Measurements from ENCODE around the gene AP5S1. TPM values are rescaled to one million over a fixed set of nuclear protein-coding genes. Genes with fewer than 3 reads are reported as not detected.
A peak's percentile ranks its signal among the peaks of the same experiment; 100 is the strongest.

AP5S1 gene
- total and polyA plus RNA-seq, 2 of the 4 experiments (the other 2 are of a cell fraction), result 10.1 to 11.7 TPM

- in situ Hi-C loops (cut with MboI; ENCODE audit: low sequenced_read_pairs), result no loop called here
Observed at GRCh38 chr20:3798908-3799248, 21.5 kb upstream of the AP5S1 start.

More at GRCh38 chr20:3798908-3799248, 21.5 kb upstream of the AP5S1 start:
- Histone ChIP-seq H2BK15ac (ENCODE audit: low read depth, low read length) (no peak overlapping the region), H3K4ac (ENCODE audit: low read depth, low read length) (peak overlapping the region; percentile 62), H3K14ac (replicated peaks; ENCODE audit: low read depth, low read length) (0 out of 2 replicates have a peak overlapping the region, but pooled peaks have one; percentile 63), H4K91ac (ENCODE audit: insufficient read depth, low read depth, low read length) (no peak overlapping the region; the same call in 1 of the 2 replicates), H3K9me3 (ENCODE audit: control insufficient read depth, insufficient read depth, low read length) (no peaks in the 10 kb centered on the region), H3K36me3 (ENCODE audit: control insufficient read depth, insufficient read depth, low read length) (peaks cover 48% of the 10 kb centered on the region), H4K20me1 (ENCODE audit: insufficient read depth, low read length) (no peaks in the 10 kb centered on the region), H3K79me1 (ENCODE audit: low read depth in 1 of 2, low read length in 2 of 2) (peaks cover 41 to 85% of the 10 kb centered on the region in 2 experiments), H3K23ac (ENCODE audit: low read depth, low read length) (peak overlapping the region; percentile 49), H2AK5ac (ENCODE audit: low read depth, low read length) (peak overlapping the region; percentile 43; the same call in 1 of the 2 replicates), H3K4me2 (ENCODE audit: low read depth, low read length) (no peak overlapping the region; the same call in 1 of the 2 replicates), H2BK5ac (ENCODE audit: low read depth, low read length, poor library complexity, severe bottlenecking) (no peak overlapping the region), H3K18ac (ENCODE audit: low read depth, low read length) (no peak overlapping the region), H3K56ac (ENCODE audit: extremely low read depth, insufficient read depth, low read length) (peak overlapping the region; percentile 13; the same call in 1 of the 2 replicates), H4K5ac (ENCODE audit: low read depth, low read length) (no peak overlapping the region), H2AK9ac (replicated peaks; ENCODE audit: low read depth, low read length, poor library complexity) (peak overlapping the region; percentile 21), H3K27me3 (ENCODE audit: control insufficient read depth, insufficient read depth, low read length) (no peaks in the 10 kb centered on the region), H3K4me3 (ENCODE audit: insufficient read depth, low read depth, low read length) (no peak overlapping the region), H3K27ac (ENCODE audit: insufficient read depth, low read length) (peak overlapping the region; percentile 20; the same call in 1 of the 2 replicates), H4K8ac (ENCODE audit: low read depth in 2 of 2, low read length in 2 of 2) (no peak overlapping the region), H3K9ac (ENCODE audit: low read depth, low read length) (no peak overlapping the region), H2BK20ac (ENCODE audit: low read depth, low read length) (no peak overlapping the region), H2BK120ac (ENCODE audit: low read depth, low read length) (no peak overlapping the region; the same call in 1 of the 2 replicates), H3K9me1 (ENCODE audit: insufficient read depth, low read length) (peaks cover 24% of the 10 kb centered on the region), H2AFZ (replicated peaks; ENCODE audit: low read length, poor library complexity) (no peak overlapping the region), H3K4me1 (ENCODE audit: control insufficient read depth, insufficient read depth, low read length) (peaks cover 26% of the 10 kb centered on the region)
- DNase-seq (no peak), ATAC-seq (ENCODE audit: low read depth) (no peak)
- POLR2A ChIA-PET (ENCODE audit: unreplicated experiment), result no interaction called here
- no CpG with 5 or more reads among the region's 3 CpGs for WGBS, 2 experiments (ENCODE audit: extremely low coverage in 2 of 2, insufficient read length in 1 of 2)
- TF ChIP-seq BHLHE40 (IDR thresholded peaks at IDR 0.05; ENCODE audit: low read depth, low read length) (no peak), ELK1 (IDR thresholded peaks at IDR 0.05; ENCODE audit: borderline replicate concordance, low read depth, low read length) (no peak), RAD21 (IDR thresholded peaks at IDR 0.05; ENCODE audit: low read length) (no peak), FOS (IDR thresholded peaks at IDR 0.05; ENCODE audit: low read depth, low read length) (no peak), RFX5 (IDR thresholded peaks at IDR 0.05; ENCODE audit: low read depth, low read length) (no peak), CHD1 (IDR thresholded peaks at IDR 0.05; ENCODE audit: low read depth, low read length) (no peak), CEBPB (IDR thresholded peaks at IDR 0.05; ENCODE audit: low read depth, low read length) (no peak), POLR2A (IDR thresholded peaks at IDR 0.05; ENCODE audit: low read depth, low read length) (no peak), SMC3 (IDR thresholded peaks at IDR 0.05; ENCODE audit: low read depth, low read length) (no peak), MAFK (IDR thresholded peaks at IDR 0.05; ENCODE audit: low read depth, low read length) (no peak), MAZ (IDR thresholded peaks at IDR 0.05; ENCODE audit: borderline replicate concordance, low read depth, low read length) (no peak), USF2 (IDR thresholded peaks at IDR 0.05; ENCODE audit: low read depth, low read length) (no peak), MXI1 (IDR thresholded peaks at IDR 0.05; ENCODE audit: borderline replicate concordance, low read depth, low read length) (no peak)
- intact Hi-C loops (cut with micrococcal nuclease), result loop anchor here (2.0 kb wide), 1 partner anchor 14 kb away; no protein-coding TSS in a partner anchor
- dilution Hi-C loops (cut with HindIII; ENCODE audit: low sequenced_read_pairs, unreplicated experiment), result no loop called here
- no TSS peak for BruUV-seq (replicated peaks)
- CTCF ChIA-PET, result no interaction called here

Measured in IMR-90 (cell line).